Fibroblast of villous mesenchyme (primary cell): ENCODE measurements around the gene HTT. TPM values are rescaled to one million over a fixed set of nuclear protein-coding genes. Genes with fewer than 3 reads are reported as not detected.
A peak's percentile ranks its signal among the peaks of the same experiment; 100 is the strongest.

Experiments
- DNase-seq: peaks from one replicate; pipeline ENCODE4 v3.0.0-alpha.2; 2010; ENCODE audit warnings: low read depth
- H3K4me3 ChIP-seq: 2 replicates; pipeline ENCODE4 v1.5.1; 2011; ENCODE audit warnings: low read depth, mild to moderate bottlenecking, low read length
- CTCF ChIP-seq: IDR thresholded peaks from 2 replicates; pipeline ENCODE4 v1.5.1; 2012; ENCODE audit warnings: low read depth, mild to moderate bottlenecking, low read length; ENCODE audit not compliant: insufficient read depth
- total RNA-seq: library from RNA; depleted of rRNA; stranded (reverse); fragments of >200 nt; gene quantifications from 2 replicates; pipeline ENCODE4 v1.2.3, GENCODE V29; 2012

HTT gene
- total RNA-seq, 1 donor, result 65.2 TPM

GRCh38 chr4:3128058-3128457 is 53.6 kb downstream of the HTT start:
- no peak for DNase-seq
- TF ChIP-seq CTCF, result no peak
- H3K4me3 ChIP-seq, result no peak overlapping the region

GRCh38 chr4:3128976-3129375 is 54.5 kb downstream of the HTT start:
- no peak for DNase-seq
- TF ChIP-seq CTCF, result no peak
- H3K4me3 ChIP-seq, result no peak overlapping the region

DNA sequence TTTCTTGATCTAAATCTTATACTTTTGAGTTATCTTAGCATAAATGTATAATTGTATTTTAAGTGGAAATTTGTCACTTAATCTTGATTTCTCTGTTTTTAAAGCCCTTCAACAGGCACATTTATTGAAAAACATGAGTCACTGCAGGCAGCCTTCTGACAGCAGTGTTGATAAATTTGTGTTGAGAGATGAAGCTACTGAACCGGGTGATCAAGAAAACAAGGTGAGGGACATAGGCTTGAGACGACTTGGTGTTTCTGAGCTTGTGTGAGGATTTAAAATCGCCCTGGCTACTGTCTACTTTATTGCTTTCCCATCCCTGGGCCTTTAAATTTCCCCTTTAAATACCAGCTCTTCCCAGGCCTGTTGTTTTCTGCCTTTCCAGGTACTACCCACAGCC is 55.7 kb downstream of the HTT start:
- TF ChIP-seq CTCF, result no peak
- H3K4me3 ChIP-seq, result no peak overlapping the region
- no peak for DNase-seq

DNA sequence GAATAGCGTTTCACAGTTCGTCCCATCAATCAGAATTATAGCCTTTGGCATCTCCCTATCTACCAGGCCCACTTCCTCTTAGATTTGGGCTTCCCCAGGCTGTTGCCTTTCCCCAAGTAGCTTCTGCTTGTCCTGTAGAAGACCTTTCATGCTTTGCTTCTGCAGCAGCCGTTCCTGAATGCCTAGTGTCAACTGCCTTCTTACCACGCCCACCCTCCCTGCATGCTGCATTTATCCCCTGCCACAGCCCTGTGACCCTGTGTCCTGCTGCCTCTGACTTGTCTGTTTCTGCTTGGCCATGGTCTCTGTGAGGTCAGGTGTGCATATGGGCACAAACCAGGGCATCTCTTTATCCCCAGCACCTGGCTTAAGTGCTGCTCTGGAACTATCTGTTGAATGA is 56.3 kb downstream of the HTT start:
- no peak for TF ChIP-seq CTCF
- DNase-seq, result no peak
- no peak overlapping the region for H3K4me3 ChIP-seq

DNA sequence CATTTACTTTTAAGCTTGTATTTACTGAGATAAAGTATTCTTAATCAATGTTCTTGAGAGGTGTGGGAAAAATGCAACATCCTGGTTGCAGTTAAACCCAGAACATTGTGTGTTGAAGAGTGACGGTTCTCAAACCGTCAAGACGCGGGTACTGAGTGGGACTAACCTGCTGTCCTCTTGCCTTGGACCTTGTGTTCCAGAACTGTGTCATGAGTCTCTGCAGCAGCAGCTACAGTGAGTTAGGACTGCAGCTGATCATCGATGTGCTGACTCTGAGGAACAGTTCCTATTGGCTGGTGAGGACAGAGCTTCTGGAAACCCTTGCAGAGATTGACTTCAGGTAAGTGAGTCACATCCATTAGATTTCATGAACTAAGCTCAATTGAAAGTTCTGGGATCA is 59.7 kb downstream of the HTT start:
- DNase-seq, result no peak
- no peak for TF ChIP-seq CTCF
- no peak overlapping the region for H3K4me3 ChIP-seq

DNA sequence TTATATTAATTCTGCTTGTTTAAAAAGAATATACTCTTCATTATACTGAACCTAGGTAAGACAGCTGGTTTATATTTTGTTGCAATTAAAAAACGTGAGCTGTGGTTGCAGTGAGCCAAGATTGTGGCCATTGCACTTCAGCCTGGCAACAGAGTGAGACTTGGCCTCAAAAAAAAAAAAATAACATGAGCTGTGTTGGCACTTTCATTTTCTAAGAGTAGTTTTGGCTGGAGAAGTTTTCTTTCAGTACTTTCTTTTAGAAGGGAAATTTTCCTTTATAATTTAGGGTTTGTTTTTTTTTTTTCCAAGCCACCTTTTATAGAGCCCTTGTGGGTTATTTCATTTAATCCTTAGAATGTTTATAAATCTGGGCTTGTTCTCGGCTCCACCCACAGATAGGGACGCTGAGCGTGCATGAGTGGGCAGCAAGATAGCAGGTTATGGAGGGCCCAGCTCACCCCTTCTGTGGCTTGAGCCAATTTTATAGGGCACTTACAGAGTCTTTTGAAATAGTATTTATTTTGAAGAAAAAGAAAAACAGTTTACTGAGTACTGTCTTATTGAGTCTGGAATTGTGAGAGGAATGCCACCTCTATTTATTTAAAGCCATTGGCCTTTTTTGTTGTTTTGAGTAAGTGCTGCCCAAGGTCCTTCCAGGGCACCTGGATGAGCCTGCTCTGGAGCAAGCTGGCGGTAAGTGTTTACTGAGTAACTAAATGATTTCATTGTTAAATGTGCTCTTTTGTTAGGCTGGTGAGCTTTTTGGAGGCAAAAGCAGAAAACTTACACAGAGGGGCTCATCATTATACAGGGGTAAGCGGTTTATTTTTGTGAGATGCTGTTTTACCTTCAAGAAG is 60.9 kb downstream of the HTT start:
- peak; percentile 84 for DNase-seq
- no peak for TF ChIP-seq CTCF

DNA sequence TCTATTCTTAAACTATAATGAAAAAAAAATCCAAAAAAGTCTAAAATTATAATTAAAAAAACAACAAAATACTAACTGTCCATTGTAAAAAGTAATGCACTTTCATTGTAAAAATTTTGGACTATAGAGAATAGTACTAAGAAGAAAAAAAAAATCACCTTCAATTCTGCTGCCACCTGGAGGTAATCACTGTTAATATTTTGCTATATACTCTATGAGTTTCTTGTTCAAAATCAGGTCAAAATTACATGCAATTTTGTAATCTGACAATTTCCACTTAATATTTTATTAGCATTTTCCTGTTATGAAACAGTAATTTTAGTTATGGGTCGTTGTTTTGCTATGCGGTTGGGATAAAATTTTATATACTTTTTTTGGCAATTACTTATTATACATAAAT is 62.0 kb downstream of the HTT start:
- DNase-seq, result peak; percentile 45
- TF ChIP-seq CTCF, result peak; percentile 40
- H3K4me3 ChIP-seq, result peak overlapping the region; percentile 40

More for the DNA sequence above, 60.9 kb downstream of the HTT start:
- peak overlapping the region; percentile 40 for H3K4me3 ChIP-seq
